Myocyte (in vitro differentiated cells): ENCODE data around the gene TESK2. TPM values are rescaled to one million over a fixed set of nuclear protein-coding genes. Genes with fewer than 3 reads are reported as not detected.

Experiments
- DNase-seq: peaks from one replicate; pipeline ENCODE4 v3.0.0-alpha.2; 2012; ENCODE audit warnings: low read depth
- total RNA-seq: library from RNA; depleted of rRNA; stranded (reverse); fragments of >200 nt; gene quantifications from 2 replicates; pipeline ENCODE4 v1.2.3, GENCODE V29; 2014

Gene TESK2
- total RNA-seq, 1 donor from 2014 or later = 1.7 TPM

DNA sequence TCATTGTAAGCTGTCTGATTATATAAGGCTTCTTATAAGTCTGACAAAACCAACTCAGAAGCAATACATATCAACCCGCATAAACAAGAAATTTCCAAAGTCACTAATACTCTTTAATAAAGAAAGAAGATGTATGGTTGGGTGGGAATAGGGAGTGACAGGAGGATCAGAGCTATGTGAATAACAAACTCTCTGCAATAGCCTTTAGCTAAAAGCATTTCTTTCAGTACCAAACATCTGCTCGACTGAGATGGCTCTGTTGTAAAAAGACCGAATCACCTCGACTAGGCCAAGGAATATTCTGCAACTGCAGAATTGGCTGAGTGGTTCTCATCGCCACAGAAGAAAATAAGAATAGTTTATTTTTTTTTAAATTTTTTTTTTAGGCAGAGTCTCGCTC, 111.4 kb downstream of the TESK2 start:
- no peak for DNase-seq

DNA sequence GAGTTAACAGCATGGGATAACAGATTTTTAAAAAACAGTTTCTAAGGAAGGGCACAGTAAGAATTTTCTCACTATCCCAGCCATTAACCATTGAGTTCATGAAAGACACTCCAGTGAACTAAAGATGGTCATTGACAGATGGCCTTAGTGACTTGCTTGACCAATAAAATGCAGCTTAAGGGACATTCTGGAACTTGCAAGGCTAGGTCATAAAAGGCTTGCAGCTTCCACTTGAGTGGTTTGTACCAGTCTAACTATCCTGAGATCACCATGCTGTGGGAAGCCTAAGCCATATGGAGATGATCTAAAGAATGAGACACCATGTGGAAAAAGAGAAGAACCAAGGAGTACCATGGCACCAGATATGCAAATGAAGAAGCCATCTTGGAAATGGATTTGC, 112.8 kb downstream of the TESK2 start:
- DNase-seq = no peak

GRCh38 chr1:45375104-45376090, 115.6 kb downstream of the TESK2 start:
- peak; percentile 59 for DNase-seq

GRCh38 chr1:45373573-45373972, 117.4 kb downstream of the TESK2 start:
- DNase-seq = no peak

DNA sequence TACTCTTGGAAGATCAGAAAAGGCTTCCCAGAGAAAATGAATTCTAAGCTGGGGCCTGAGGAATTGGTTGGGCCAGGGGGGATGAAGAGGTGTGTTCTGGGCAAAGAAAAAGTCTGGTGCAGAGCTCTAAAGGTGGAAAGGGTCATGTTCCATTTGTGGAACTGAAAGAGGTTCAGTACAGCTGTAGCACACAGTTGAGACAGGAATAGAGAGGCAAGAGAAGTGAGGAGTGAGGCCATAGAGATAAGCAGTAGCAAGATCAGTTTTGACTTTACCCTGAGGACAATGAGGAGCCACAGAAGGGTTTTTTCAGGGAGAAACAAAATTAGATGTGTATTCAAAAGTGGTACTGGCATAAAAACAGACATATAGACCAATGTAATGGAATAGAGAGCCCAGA, 120.4 kb downstream of the TESK2 start:
- DNase-seq = no peak

- DNase-seq = no peak
Measured at GRCh38 chr1:45365051-45365450, 125.9 kb downstream of the TESK2 start.

DNA sequence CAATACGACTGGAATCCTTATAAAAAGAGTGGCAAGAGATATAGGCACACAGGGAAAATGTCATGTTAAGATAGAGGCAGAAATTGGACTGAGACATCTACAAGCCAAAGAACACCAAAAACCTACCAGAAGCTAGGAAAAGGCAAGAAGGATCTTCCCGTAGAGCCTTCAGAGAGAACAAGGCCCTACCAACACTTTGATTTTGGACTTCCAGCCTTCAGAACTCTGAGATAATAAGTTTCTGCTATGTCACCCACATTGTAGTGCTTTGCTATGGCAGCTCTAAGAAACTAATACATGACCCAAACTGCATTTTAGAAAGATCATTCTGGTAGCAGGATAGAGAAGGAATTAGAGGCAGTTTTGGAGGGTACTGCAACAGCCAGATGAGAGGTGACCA, 126.7 kb downstream of the TESK2 start:
- no peak for DNase-seq

GRCh38 chr1:45360981-45361380, 130.0 kb downstream of the TESK2 start:
- peak; percentile 87 for DNase-seq

DNA sequence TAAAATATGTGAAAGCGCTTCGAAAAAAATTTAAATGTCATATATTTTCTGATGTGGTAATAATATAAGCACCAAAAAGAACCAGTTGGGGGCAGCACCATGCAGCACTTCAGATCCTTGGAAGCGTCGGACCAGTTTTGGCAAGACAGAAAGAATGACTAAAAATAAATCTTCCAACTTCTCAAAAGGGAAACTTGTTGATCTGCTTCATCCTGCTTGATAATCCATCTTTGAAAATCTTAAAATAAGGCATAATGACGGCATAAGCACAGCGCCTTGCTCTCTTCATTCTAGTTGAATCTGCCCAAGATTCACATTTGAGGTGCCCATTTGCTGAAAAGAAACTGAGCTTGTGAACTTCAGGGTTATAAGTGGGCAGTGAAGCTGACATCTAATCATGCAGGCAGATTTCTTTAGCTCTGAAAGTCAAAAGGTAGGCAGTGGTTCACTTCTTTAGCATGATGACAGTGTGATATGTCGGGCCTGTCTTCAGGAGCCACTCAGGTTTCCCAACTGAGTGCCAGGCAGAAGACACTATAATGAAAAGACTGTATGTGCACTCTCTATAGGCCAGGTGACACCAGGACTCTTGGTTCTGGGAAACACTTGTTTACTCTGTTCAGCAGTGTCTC, 131.0 kb downstream of the TESK2 start:
- DNase-seq = peak; percentile 79

GRCh38 chr1:45356186-45356585, 134.8 kb downstream of the TESK2 start:
- DNase-seq = no peak

GRCh38 chr1:45355683-45356082, 135.3 kb downstream of the TESK2 start:
- DNase-seq = no peak

DNA sequence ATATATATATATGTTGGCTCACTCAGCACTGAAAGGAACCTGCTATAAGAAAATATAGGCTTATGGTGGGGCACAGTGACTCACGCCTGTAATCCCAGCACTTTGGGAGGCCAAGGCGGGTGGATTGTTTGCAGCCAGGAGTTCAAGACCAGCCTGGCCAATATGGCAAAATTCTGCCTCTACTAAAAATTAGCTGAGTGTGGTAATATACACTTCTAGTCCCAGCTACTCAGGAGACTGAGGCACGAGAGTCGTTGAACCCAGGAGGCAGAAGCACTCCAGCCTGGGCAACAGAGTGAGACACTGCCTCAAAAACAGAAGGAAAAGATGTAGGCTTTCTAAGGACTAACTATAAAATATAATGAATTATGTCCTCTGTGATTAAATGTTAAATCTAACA, 136.1 kb downstream of the TESK2 start:
- no peak for DNase-seq

DNA sequence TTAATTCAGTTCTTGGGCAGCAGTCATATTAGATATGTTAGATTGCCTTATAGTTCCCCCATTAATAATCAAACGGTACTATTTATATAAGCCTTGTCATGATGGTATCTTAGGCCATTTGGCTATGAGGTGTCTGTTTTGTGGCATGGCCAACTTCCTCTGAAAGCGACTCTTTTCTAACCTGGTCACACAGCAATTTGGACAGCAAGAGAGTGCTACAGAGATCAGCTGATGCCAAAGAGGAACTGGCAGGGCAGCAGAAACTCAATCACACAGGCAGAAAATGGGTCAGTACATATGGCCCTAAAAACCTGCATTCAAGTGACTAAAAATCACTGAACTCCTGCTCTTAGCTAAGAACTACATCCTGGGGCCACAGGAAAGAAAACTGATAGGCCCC, 137.3 kb downstream of the TESK2 start:
- no peak for DNase-seq

- DNase-seq = no peak
Measured at GRCh38 chr1:45351508-45351907, 139.5 kb downstream of the TESK2 start.

DNA sequence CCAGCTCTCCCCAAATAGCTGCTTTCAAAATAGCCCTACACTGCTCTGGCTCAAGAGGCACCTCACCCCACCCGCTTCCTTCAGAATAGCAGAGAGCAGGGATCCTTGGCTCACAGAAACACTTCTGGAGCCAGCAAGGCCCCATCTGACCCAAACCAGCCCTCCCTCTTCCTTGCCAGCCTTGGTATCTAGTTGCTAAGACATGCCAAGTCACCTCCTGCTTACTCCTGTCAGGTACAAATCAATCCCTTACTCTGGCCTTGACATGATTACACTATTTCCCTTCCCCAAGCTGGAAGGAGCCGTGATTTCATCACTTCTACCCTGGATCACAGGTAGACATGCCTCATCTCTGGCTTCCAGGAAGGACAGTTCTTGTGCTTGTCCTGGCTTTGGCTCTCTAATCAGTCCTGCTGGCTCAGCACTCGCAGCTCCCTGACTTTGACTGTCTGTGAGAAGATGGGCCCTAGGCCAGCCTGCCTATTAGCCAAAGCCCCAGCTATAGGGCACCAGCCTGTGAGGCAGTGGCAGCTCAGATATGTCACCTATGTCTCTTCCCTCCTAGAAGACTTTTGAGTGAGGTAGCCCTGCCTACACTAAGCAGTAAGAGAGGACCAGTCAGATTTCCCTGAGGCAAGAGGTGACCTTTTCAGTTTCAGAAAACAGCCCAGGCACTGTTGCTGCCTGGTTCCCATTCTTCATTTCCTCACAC, 141.8 kb downstream of the TESK2 start:
- peak; percentile 23 for DNase-seq

DNA sequence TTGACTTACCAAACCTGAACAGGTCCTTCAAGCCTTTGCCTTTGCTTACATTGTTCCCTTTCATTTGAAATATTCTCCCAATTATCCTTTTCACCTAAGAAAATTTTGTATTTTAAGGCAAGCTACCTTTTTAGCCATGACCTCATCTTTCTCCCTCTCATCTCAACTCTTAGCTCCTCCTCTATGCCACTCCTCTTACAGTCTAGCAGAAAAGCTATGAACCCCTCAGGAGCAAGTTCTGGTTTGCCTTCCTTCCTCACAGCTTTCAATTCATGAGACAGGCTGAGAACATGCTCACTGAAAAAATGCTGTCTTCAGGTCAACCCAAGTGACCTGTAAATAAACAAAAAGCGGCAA, 142.4 kb downstream of the TESK2 start:
- DNase-seq = no peak

DNA sequence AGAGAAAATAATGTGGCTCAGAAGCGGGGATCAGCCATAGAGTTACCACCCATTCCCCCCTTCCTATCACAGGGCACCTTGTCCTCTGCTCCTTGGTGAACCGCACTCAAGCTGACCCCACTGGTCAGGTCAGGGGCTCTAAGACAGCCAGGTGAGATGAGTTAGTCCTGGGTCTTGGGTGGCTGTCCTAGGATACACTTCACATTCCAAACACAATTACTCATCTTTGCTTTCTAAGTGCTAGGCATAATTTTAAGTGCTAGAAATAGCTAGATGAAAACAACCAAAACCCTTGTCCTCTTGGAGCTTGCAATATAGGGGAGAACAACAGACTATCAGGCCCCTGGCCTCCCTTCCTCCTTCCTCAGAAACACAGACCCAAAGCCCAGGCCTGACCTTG, 142.9 kb downstream of the TESK2 start:
- DNase-seq = peak; percentile 18

GRCh38 chr1:45346473-45346872, 144.5 kb downstream of the TESK2 start:
- DNase-seq = no peak

GRCh38 chr1:45345014-45345413, 145.9 kb downstream of the TESK2 start:
- DNase-seq = no peak

- no peak for DNase-seq
Measured at GRCh38 chr1:45344499-45344898, 146.5 kb downstream of the TESK2 start.

GRCh38 chr1:45340816-45341466, 150.0 kb downstream of the TESK2 start:
- peak; percentile 27 for DNase-seq
